GM21825 (cell line): Measurements from ENCODE around the gene TCF3.

ENCODE experiments used
- ATAC-seq: cut with Tn5 transposase; IDR thresholded peaks from one replicate; pipeline ENCODE4 v1.9.1; 2021; ENCODE audit warnings: mild to moderate bottlenecking, moderate library complexity; ENCODE audit not compliant: unreplicated experiment

TCF3 gene

DNA sequence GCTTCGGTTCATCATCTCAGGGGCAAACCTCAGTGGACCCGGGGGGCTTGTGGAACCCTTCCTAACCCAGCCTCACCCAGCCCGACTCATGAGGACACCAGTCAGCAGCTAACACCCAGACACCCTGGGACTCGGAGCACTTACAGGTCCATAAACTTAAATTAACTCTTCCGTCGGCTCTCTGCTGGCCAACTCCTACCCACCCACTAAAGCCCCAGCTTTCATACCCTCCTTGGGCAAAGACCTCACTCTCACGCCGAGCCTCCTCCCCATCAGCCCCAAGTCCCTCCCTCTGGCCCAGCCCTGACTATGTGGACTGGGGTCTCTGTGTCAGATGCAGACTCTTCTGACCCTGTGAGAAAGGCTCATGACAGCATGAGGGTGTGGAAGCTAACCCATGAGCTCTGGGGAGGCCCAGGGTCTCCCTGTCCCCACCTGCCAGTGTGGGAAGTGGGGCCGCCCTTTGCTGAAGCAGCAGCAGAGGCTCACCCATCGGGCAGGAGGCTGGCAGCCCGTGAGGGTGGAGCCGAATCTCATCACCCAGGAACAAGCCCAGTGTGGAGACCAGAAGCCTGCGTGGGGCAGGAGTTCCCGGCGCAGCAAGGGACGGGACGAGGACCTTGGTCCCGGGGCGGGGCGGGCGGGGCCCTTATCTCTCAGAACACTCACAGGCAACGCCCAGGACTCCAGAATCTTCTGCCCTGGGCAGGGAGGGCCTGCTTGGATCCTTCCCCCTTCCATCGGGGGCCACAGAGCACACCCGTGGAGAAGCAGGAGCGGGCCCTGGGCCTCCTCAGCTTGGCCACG is 19.8 kb downstream of the TCF3 start:
- ATAC-seq, result no peak

DNA sequence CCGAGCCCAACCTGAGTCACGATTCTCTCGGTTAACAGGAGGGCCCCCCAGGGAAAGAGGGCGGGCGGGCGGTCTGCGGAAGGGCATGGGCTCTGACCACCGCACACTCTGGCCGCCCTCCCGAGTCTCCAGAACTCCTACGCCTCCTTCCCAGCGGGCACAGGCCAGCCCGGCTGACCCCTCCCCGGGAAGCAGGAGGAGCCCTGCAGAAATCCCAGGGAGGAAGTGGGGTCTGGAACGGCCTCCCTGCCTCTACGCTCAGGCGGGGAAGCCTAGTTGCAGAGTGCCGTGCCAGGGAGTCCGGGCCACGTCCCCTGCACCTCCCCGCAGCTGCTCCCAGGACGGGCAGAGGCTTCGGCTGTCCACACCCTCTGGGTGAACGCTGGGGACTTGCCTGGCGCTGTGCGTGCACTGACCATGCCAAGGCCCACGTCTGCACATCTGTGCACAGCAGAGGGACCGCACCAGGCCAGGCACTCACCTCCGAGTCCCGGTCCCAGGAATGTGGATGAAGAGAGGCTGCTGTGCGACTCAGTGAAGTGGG is 20.8 kb downstream of the TCF3 start:
- no peak for ATAC-seq

DNA sequence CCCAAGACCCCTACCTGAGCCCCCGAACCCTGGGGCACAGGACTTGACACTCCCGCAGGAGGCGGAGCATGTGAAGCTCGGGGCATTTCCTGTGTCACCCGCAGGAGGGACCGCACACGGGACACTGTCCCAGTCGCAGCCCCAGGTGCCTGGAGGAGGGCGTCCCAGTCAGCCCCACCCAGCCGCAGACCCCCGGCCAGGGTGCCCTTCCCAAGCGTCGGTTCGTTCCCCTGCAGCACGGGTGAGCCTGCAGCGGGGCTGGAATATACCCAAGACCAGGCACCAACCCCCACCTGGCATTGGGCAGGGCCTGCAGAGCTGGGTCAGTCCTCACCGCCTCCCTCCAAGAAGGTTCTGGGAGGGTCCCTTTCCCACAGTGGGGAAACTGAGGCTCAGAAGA is 21.6 kb downstream of the TCF3 start:
- no peak for ATAC-seq

DNA sequence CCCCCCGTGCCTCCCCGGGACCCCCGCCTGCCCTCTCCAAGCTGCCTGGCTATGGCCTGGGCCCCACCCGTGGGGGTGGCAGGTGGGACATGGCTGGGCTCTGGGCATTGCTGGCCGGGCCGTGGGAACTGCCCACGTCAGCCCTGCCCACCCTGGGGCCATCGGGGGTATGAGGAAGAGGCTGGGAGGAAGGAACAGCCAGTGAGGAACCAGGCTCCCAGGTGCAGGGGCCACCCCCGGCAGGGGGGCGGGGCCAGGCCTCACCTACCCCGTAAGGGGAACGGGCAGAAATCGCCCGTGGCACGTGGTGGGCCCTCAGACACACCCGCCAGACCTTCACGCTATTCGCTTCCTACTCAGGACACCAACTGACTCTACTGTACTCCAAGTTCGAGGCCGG is 22.4 kb downstream of the TCF3 start:
- ATAC-seq, result no peak

DNA sequence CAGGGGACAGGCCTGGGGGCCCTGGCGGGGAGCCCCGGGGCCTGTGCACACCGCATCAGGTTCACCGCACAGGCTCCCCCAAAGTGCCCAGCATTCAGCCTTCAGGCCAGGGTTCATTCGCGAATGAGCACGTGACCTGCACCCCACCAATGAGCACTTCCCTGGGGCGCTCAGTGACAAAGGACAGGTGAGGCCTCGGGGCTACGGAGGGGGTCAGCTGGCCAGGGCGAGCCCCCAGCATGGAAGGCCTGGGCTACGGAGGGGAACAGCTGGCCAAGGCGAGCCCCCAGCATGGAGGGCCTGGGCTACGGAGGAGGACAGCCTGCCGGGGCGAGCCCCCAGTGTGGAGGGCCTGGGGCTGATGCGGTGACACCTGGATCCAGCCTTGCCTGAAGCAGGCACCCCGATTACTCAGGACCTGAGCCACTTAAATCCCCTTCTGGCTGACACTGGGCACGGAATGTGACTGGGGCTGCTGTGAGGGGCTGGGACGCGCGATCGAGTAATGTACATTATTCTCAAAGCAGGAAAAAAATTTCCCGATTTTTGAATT is 23.1 kb downstream of the TCF3 start:
- no peak for ATAC-seq

DNA sequence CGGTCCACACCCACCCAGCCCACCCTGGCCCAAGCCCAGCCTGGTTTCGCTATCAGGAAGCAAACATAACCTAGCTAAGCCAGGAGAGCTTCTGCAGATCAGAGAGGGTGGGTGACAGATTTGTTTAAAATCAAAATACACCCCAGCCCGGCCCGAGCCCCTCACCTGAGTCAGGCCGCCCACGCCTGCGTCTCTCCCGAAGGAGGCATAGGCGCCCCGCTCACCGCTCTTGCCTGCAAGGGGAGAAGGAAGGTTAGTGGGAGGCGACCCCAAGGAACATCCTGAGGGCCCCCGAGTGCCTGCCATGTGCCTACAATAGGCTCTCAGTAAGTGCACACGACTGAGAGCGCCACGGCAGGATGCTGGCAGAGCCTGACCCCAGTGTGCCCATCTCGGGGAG is 25.2 kb downstream of the TCF3 start:
- ATAC-seq, result no peak

DNA sequence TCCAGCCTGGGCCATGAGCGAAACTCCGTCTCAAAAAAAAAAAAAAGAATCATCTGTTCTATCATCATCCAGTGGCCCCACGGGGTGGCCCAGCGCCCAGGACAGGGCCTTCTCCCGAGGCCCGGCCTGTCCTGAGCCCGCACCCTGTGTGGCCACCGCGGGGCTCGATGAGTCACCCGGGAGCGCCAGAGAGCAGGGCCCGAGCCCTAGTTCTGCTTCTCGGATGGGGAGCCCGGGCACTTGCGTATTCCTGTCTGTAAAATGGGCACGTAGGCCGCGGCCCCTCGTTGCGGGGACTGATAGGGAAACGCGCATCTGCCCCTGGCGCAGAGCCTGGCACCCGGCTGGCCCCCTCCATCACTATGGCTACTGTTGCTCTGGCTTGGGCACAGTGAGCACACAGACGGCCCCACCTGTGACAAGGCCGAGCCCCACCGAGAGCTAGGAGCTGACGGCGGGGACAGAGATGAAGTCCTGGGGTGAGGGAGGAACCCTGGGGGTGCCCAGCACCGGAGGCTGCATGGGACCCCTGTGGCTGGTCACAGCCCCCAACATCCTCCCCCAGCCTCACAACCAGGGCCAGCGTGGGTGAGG is 25.9 kb downstream of the TCF3 start:
- ATAC-seq, result no peak

DNA sequence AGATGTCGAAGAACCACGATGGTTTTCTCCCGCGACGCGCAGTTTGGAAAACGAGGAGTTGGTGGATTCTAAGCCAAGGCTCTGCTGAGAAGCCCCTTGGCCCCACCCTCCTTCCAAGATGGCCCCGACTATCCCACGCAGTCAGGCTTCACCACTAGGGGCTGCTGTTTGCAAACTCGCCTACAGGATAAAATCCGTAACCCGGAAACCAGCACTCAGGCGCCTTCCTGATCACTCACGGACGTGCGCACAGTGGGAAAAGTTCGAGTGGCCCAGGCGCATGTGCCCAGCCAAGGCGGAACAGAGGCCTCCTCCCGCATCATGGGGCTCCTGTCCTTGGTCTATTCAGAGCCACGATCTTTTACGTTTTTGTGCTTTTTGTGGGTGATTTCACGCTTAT is 28.0 kb downstream of the TCF3 start:
- ATAC-seq, result no peak

DNA sequence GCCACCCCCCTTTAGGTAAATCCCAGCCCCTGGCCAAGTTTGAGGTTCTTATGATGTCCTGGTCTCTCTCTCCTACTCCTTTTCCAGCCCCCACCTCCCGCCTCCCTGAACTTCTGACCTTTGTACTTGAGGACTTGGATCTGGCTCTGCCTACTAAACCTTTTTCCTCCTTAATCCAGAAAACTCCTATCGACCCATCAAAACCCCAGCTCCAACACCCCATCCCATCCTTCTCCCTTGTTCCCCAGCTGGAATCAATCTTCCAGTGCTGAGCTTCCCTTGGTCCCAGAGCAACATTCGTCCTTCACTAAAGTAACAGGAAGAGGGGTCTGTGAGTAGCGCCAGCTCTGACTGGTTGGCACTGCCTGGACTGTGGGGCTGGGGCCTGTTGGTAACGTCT is 29.9 kb downstream of the TCF3 start:
- ATAC-seq, result no peak

DNA sequence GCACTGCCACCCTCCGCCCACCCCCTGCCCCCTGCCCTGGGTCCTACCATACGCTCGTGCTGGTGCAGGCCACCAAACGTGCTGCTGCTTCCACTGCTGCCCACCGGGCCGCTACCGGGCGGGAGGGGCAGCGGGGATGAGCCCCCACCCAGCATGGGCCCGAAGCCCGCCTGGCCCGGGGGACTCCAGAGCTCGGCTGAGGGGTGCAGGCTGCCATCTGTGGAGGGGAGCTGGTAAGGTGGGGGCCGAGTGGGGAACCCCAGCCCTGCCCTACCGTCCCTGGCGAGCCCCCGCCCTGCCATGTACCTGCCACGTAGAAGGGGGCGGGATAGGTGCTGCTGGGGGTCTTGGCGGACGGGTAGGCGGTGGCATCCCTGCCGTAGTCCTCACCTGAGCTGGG is 30.4 kb downstream of the TCF3 start:
- ATAC-seq, result no peak

DNA sequence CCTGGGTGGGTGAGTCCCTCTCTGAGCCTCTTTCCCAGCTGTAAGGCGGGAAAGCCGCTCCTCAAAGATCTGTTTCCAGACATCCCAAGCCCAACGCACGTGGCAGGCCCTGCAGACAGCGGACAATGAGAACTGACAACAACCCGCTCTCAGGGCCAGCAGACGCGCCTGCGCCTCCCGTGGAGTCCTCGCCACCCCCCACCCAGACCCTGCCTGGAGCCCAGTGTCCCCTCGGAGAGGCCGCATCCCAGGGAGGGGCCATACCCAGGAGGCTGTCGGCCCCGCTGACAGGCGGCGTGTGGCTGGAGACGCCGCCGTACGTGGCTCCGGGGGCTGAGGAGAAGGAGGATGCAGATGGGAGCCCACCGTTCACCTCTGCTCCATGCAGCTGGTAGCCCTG is 30.8 kb downstream of the TCF3 start:
- ATAC-seq, result no peak

DNA sequence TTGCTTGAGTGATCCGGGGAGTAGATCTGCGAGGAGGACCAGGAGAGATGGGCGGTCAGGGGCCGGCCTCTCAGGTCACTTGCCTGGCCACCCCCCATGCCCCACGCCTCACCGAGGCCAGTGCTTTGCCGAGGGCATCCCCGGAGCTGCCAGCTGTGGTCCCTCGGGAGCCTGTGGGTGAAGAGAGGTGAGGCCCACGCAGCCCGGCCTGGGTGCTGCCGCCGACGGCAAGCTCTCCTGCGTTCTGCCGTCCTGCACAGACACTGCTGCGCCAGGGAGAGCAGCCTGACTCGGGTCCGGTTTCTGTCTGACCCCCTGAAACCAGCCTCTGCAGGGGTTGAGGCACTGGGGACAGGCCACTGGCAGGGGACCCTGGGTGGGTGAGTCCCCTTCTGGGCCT is 31.4 kb downstream of the TCF3 start:
- no peak for ATAC-seq

DNA sequence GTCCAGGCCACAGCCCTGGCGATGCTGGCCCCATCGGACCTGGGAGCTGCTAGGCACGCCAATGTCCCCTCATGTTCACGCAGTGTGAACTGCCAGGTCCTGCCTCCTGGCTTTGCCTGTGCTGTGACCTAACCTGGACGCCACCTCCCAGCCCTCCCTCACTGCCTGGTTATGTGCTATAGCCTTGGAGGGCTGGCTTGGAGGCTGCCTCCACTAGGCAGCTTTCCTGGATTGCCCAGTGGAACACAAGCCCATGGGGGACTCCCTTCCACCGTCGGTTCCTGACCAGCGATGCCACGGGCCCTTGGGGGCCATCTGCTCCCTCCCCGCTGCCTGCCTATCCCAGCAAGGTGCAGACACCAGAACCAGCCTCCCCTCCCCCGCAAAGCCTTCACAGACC is 31.9 kb downstream of the TCF3 start:
- no peak for ATAC-seq

DNA sequence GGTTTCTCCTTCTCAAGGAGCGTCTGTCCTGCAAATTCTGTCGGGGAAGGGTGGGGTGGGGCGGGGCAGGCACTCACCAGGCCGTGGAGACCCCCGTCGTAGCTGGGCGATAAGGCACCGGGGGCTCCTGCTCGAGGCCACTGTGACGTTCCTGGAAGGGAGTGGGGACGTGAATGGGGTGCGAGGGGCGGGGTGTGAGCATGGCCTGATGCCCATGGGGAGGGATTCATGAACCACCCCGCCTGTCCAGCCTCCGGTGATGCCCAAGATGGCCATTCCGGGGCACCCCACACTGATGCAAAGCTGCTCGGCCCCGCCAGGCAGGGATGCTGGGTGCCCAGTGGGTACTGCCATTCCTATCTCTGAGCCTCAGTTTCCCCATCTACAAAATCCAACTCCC is 32.7 kb downstream of the TCF3 start:
- no peak for ATAC-seq

DNA sequence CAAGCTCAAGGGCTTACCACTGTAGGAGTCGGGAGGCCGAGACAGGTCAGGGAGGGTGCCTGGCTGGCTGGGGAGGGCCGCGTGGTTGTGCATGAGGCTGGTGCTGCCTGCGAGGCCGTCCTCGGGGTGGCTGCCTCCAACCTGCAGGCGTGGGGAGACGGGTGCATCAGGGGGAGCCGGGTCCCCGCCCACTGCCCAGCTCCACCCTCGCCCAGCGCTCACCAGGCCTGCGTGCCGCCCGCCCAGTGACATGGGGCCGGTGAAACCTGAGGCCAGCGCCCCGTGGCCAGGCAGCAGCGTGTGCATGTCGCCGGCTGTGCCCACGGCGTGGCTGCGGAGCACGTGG is 33.3 kb downstream of the TCF3 start:
- ATAC-seq, result no peak

DNA sequence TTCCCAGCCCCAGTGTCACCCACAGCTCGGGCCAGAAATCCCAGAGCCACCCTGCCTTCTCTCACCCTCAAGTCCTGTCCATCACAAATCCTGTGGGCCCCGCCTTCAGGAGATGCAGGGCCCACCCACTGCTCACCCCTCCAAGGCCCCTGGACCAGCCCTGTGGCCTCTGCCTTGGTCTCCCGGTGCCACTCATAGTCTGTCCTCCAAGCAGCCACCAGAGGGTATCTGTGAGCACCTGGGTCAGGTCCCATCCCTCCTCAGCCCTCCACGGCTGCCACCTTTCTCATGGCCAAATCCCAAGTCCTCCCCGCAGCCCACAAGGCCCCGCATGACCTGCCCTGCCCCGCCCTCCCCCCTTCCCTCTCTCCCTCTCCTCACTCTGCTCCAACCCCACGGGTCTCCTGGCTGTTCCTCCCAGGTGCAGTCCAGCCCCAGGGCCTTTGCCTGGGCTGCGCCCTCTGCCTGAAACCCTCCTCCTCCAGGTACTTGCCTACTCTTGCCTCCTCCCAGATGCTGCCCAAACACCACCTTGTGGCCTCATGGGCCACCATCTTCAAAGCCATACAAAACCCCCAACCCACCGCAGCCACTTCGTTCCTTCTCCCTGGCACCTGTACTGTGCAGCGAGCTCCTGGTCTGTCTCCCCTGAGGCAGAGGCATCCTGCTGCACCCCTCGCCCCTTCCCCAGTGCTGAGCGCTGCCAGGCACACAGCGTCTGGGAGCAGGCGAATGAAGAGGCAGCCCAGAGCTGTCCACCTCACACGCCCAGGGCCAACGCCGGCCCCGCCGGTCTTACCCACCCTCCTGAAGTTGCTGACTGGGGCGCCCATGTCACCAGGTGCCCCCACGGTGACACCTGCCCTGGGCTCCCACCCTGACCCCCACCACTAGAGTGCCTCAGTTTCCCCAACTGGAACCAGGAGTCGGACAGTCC is 34.0 kb downstream of the TCF3 start:
- no peak for ATAC-seq

DNA sequence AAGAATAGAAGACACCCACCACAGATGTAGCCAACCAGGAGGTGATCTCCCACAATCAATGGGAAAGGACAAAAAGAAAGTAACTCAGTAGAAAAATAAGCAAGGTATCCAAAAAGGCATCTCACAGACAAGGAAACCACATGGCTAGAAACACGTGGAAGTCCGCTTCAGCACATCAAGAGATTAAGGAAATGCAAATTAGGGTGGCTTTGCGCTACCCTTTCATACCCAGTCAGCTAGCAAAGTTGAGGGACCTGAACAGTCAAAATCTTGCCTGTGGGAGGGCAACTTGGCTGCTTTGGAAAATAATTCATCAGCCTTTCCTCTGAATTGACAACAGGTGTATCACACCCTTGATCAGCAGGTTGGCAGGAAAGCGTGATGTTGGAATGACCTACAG is 35.5 kb downstream of the TCF3 start:
- ATAC-seq, result no peak

DNA sequence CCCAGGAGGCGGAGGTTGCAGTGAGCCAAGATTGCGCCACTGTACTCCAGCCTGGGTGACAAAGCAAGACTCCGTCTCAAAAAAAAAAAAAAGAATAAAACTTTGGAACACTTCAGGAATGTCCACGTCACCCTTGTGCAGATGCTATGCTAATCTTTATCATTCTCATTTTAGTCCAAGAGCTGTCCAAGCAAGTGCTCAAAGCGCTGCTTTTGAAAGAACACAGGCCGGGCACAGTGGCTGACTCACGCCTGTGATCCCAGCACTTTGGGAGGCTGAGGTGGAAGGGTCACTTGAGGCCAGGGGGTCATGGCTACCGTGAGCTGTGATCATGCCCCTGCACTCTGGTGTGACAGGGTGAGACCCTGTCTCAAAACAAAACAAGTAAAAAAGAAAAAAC is 36.0 kb downstream of the TCF3 start:
- ATAC-seq, result no peak

DNA sequence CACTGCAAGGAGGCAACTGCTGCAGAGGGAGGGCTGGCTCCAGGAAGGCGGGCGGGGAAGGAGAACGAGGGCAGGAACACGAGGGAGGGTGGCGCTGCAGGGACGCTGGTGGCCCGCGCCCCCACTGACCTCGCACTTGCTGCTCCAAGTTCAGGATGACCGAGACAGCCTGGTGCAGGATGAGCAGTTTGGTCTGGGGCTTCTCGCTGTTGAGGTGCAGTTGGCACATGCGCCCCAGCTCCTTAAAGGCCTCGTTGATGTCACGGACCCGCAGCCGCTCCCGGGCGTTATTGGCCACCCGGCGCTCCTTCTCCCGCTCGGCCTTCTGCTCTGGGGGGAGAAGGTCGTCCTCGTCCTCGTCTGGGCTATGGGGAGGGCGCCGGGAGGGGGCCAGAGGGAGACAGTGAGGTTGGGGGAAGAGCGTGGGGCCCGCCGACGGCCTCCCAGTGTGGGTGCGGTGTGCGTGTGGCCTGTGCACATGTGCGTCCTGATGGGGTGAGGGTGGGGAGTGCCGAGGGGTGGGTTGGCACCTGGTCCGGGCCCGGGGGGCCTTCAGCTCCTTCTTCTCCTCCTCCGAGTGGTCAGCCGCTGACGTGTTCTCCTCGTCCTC is 37.2 kb downstream of the TCF3 start:
- no peak for ATAC-seq

DNA sequence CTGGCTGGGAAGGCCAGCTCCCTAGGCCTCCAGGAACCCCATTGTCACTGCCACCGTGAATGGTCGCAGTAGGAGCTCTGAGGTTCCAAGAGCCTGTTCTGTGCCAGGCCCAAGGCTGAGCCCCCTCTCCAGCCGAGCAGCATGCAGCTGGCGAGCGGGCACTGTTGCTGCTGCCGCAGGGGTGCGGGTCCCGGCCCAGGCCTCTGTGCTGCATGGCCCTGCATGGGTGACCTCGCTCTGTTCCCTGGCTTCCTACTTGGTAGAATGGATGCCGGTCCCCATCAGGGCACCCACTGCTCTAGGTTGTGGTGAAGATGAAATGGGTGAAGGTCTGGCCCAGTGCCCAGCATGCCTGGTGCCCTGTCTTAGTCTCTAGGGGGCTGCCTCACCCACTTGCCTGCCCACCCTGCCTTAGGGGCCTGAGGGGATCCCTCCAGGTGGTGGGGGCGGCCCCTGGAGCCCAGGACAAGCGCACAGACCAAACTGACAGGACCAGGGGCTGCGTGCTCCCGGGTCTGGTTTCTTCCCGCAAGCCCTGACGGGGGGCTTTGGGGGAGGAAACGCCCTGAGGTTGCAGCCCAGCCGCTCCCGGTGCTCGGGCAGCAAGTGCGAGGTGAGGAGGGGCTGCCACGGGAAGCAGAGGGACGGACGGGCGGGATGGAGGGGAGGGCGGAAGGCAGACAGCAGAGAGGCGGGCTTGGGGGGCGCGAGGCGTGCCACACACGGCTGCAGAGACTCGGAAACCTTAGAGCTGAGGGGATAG is 38.4 kb downstream of the TCF3 start:
- no peak for ATAC-seq
